NOMO-1 treated with dmso at 0.1 percent for 144 hours (cell line): ENCODE data around the gene TDRD7.
A peak's percentile ranks its signal among the peaks of the same experiment; 100 is the strongest.

ENCODE experiments used
- DNase-seq: peaks from one replicate; lab custom pipeline; 2025; ENCODE audit not compliant: unreplicated experiment; lab: John Stamatoyannopoulos, UW

The TDRD7 gene

DNA sequence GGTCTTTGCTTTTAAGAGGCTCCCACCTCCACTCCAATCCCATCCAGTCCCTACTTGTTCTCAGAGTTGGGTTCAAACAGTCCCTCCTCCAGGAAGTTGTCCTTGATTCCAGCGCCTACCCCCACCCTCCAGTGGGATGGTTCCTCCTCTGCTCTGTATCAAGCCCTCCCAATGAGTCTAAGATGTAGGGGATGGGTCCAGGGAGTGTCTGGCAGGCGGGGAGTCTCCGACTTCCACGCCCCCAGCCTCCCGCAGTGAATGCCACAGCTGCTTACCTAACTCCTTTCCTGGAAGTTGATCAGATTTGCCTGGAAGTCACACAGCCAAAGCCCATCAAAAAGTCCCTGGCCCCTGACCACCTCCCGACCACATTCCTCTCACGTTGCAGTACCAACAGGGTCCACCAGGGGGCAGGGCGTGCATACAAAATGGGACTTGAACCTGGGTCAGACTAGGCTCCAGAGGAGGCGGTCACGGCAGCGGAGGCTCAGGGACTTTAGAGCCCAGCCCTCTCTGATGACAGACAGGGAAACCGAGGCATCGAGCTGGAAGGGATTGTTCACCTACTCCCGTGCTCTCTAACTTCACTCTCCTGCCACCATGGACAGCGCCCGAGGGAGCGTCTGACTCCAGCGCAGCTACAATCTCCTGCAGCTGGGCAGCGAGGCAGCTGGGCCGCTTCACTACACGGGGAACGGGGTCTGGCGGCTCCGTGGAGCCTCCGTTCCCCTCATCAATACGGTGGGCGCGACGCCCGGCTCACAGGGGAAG lies 25.0 kb upstream of the TDRD7 start:
- peak; percentile 20 for DNase-seq

- no peak for DNase-seq
Measured at GRCh38 chr9:97387504-97387886, 24.4 kb upstream of the TDRD7 start.

GRCh38 chr9:97387936-97388684 lies 23.8 kb upstream of the TDRD7 start:
- DNase-seq = no peak

DNA sequence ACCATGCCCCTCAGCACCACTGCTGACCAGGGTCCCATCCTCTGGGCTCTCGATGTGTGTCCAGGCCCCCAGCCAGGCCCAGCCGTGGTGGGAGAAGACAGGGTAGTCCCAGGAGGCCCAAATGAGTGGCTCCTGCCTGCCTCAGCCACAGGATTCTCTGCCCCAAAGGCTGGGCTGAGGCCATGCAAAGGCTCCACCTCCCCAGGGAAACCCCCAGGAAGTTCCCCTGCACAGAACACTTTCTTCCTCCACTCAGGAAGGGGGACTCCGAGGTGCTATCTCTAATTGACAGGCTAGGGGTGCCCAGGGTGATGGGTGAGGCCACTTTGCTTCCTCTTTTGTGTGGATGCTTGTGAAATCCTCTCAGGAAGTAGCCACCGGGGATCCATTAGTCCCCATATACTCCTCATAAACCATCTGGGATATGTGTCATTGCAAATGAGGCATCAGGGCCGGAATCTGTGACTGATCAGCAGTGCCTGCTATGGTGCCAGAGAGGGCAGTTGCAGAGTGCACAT lies 23.1 kb upstream of the TDRD7 start:
- peak; percentile 12 for DNase-seq

DNA sequence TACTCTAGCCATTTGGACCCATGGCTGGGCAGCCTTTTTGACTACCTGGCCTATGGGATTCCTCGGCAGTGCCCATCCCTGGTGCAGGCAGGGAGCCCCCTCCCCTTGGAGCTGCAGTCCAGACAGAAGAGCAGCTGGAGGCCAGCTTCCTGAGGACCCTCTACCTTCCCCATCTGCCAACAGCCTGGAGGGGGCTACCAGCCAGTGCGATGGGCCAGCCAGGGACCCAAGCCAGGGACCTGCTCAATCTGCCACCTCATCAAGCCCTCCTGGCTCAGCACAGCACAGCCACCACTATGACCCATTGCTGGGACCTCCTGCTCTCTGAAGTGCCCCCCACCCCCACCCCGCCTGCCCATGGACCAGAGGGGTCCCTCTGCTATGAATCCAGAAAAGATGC lies 22.6 kb upstream of the TDRD7 start:
- no peak for DNase-seq

- no peak for DNase-seq
Measured at GRCh38 chr9:97390791-97391406, 21.0 kb upstream of the TDRD7 start.

DNA sequence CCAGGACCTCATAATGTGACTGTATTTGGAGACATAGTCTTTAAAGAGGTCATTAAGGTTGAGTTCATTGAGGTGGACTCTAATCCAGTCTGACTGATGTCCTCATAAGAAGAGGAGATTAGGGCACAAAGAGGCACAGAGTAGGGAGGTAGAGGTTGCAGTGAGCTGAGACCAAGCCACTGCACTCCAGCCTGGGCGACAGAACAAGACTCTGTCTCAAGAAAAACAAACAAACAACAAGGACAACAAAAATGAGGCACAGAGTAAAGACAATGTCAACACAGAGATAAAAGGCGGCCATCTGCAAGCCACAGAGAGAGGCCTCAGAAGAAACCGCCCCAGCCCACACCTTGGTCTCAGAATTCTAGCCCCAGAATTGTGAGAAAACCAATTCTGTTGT lies 17.0 kb upstream of the TDRD7 start:
- no peak for DNase-seq

GRCh38 chr9:97395745-97396144 lies 16.2 kb upstream of the TDRD7 start:
- DNase-seq = no peak

DNA sequence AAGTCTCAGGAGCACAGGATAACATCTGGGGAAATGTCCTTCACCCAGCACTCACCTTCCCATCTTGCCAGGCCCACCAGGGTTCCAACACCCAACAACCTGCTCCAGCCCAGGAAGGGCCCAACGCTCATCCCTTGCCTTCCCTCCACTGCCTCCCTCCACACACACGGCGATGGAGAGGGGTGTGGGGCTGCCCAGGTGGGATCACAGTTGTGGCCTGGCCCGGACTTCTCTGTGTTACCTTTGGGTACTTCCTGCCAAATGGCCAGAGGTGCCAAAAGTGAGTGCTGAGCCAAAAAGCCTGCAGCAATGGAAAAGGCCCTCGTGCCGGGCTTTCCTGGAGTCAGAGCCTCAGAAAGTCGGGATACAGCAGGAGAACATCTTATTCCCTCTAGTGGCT lies 15.6 kb upstream of the TDRD7 start:
- no peak for DNase-seq

DNA sequence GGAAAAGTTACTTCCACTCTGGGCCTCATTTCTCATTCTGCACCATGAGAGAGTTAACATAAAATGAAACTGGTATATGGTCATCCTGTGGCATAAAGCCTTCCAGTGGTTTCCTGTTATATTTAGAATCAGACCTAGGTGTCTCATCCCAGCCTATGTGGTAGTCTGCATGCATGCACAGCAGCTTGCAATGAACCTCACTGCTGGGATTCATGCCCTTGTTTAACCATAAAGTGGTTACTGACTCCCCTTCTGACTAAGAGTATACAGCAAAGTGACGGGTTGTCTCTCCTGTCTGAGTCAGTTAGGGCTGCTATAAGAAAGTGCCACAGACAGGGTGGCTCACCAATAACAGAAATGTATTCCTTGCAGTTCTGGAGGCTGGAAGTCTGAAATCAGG lies 14.7 kb upstream of the TDRD7 start:
- DNase-seq = no peak

GRCh38 chr9:97398999-97399758 lies 12.7 kb upstream of the TDRD7 start:
- DNase-seq = no peak

DNA sequence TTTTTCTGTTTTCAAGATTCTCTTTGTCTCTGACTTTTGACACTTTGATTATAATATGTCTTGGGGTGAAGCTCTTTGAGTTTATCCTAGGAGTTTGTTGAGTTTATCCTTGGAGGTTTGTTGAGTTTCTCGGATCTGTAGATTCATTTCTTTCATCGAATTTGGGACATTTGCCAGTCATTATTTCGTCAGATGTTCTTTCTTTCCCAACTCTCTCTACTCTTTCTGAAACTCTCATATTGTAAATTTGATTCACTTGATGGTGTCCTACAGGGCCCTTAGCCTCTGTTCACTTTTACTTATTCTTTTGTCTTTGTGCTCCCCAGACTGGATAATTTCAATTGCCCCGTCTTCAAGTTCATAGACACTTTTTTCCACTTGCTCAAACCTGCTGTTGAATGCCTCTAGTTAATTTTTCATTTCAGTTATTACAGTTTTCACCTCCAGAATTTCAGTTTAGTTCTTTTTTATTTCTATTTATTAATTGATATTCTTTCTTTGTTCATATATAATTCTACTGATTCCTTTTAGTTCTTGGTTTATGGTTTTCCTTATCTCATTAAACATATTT lies 8.1 kb upstream of the TDRD7 start:
- DNase-seq = no peak

DNA sequence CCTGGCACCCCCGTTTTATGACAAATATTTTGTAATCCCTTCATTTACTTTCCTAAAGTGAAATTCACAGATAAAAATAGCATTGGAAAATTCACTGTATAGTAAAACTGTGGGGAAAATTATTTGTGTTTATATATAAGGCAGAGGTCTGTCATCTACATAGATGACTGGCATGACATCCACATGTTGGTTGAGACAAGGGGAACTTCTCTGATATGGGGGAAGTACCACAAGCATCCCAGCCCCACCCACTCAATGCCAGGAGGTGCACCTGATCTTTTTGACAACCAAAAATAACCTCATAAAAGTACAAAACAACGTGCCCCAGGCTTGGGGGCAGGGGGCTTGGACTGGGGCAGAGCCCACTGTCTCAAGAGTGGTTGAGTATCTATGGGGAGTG lies 6.3 kb upstream of the TDRD7 start:
- DNase-seq = no peak

DNA sequence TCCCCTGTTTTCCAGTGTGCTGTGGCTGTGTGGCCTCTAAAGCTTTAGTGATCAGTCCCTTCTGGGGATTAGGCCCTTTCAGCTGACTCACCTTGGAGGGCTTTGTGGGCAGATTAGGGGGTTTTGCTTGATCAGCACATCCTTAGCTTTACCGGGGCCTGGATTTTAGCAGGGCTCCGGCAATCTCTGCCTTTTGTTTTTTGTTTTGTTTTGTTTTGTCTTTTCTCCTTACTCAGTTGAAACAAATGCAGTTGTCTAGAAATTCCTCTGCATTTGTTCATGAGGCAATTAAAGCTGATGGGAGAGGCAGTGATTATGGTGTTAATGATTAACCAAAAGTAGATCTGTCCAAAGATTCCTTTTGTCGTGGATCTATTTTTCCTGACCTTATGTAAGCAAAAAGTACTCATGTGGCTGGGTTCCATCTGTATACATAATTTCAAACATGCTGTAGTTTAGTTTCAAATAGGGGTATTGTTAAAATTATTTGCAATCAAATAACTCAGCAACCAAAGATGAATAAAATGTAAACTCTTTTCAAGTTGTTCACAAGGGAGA lies 5.2 kb upstream of the TDRD7 start:
- DNase-seq = no peak

DNA sequence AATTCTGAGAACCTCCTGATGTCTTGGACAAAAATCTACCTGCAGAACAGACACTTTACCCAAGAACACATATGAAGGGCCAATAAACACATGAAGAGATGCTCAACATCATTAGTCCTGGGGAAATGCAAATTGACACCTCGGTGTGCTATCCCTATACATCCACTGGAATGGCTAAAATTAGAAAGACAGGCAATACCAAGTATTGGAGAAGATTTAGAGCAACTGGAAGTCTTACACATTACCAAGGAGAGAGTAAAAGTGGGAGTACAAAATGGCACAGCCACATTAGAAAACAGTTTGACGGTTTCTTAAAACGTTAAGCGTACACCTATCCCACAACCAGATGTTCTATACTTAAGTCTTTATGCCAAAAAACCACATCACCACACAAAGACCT lies 3.3 kb upstream of the TDRD7 start:
- no peak for DNase-seq

- no peak for DNase-seq
Measured at GRCh38 chr9:97411440-97411788, 482 bp upstream of the TDRD7 start.

- peak; percentile 43 for DNase-seq
Measured at GRCh38 chr9:97412626-97413385, 910 bp downstream of the TDRD7 start.

DNA sequence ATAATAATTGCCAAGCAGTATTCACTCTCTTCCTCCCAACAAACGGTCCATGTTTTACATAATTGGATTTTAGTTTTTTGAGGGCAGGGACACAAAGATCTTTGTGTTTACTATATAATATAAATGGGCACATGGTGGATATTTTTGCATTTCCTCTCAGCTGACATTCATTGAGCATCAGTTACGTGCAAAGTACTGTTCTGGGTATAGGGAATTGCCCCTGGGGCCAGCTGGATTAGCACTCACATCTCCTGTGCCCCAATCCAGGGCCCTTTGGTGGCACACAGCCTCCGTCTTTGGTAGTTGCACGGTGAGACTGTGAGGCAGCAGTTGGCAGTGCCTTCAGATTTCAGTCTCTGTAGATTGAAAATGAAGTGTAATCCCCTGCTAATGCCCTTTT lies 1.6 kb downstream of the TDRD7 start:
- DNase-seq = no peak

- DNase-seq = peak; percentile 33
Measured at GRCh38 chr9:97415146-97415545, 3.2 kb downstream of the TDRD7 start.

GRCh38 chr9:97418880-97419279 lies 7.0 kb downstream of the TDRD7 start:
- no peak for DNase-seq
